SIG-M5 (cell line): ENCODE data around the gene TRIM33.
A peak's percentile ranks its signal among the peaks of the same experiment; 100 is the strongest.

Experiments
- DNase-seq: peaks from one replicate; lab custom pipeline; 2025; lab: John Stamatoyannopoulos, UW

TRIM33 gene

DNA sequence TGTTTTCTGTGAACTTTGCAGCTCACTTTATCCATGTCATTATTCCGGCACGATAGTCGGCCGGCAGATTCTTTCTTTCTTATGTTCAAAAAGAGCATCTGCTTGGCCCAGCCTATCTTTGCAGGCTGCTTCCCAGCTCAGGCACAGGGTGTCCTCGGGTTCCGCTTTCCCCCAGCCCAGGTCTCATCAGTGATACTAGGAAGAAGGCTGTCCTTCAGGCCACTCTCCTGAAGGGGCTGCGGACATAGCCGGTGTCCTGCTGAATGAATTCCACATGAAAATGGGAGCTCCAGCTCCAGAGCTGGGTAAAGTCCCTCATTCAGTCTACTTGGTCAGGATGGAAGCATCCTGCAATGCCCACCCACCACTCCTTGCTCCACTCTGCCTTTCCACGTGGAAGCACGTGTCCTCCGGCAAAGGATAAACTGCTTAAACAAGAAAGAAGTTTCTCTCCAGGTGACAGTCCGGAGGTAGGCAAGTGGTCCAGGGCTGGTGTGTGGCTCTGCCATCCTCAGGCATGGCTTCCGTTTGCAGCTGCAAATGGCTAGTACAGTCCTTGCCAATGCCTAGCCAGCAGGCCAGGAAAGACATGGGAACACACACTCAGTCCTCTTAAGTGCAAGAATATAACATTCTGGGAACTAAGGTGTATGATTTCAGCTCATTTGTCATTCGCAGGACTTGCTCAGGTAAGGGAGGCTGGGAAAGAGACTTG lies 161.0 kb downstream of the TRIM33 start:
- no peak for DNase-seq

DNA sequence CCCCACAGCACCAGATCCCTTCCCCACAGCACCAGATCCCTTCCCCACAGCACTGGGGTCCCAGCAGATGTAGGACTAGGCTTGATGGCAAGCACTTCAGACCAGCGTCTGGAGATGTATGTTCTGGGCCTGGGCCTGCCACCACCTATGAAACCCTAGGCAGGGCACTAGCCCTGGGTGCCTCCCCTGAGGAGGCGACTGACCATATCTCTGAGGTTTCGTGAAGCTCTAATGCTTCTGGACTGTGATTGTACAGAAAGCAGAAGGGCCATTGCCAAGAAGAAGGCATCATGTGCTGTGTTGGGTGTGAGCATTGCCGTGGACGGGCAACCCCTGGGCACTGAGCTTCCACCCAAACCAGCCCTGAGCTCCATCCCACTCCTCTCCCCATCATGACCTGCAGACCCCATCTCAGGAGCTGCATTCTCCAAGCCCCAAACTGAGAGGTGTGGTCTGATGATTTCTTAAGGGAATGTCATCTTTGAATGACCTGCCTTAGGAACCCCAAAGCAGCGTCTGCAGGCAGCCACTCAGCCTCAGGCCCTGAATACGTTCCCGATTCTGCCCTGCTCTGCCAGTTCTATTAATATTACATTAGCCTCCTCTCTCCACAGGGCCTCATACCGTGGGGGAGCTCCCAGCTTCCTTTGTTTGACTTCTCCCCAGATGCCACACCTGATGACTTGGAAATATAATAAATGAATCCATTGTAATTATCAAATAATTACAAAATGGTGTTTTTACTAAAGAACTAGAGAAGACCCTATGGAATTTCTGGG lies 163.4 kb downstream of the TRIM33 start:
- DNase-seq: no peak

DNA sequence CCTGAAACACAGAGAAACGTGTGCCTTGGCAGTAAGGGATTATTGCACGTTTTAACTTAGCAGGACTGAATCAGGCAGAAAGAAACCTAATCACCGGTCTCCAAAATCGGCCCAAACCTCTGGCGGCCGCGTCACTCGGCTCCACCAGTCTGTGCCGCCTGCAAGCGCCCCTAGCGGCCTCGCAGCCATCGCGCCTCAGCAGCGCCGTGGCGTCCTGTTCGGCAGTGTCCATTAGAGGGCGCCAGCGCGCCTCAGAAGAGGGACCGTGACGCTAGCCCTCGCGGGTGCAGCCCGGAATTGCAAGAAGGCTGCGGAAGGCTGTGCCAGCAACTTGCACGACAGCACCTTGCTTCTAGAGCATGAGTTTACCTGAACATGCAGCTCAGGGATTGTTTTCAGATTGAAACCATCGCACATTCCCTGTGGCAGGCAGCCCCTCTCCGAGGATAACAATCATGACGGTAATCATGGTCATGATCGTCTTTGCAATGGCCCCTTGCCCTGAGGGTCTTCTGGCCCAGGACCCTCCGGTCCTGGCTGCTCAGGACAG lies 164.4 kb downstream of the TRIM33 start:
- peak; percentile 48 for DNase-seq

DNA sequence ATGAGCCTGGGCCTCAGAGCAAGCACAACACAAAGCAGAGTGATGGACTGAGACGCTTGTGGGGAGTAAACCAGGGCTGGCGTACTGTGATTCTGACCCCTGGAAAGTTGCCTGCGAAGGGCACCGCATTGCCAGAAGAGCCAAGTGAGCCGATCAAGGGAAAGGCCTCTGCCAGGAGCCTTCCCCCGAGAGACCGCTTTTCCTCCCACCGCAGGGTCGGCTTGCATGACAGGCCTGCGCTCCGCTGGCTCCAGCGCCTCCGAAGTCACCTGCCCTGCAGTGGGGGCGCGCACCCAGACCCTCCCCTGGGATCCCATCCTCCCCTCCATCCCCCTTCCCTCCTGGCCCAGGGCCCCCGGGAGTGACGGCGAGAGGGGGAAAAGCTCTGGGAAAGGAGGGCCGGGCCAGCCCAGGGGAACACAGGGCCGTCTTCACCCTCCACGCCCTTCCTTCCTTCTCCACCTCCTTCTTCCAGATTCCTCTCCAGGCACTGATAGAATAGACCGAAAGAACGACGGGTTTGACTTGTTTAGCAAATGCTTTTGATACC lies 165.0 kb downstream of the TRIM33 start:
- no peak for DNase-seq

DNA sequence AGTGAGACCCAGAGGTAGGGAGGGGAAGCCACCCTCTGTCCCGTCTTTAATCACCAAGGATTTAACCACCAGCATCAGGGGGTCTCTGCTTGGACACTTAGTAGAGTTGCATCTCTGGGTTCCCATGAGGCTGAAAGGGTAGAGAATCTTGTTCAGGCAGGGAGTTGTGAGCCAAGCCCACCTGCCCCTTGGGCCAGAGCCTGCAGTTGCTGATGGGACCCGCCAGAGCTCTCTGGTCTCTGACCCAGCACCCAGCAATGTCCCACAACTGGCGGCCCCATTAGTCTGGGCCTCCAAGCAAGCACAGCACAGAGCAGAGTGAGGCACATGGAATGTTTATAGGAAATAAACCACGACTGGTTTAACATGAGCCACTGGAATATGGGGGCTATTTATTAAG lies 166.3 kb downstream of the TRIM33 start:
- DNase-seq: no peak
